AG04450 (cell line): ENCODE results near the gene TMEM39B. TPM values are rescaled to one million over a fixed set of nuclear protein-coding genes. Genes with fewer than 3 reads are reported as not detected.
"Not testable (repeated sequence)": the region's sequence is repeated elsewhere in the genome, so short reads cannot be mapped to it uniquely, and the experiment has no call there.

Experiments used
- CTCF ChIA-PET: fragments of 300-600, 350-600 bp; formaldehyde crosslinking; extraction: SDS; loops from one replicate; lab custom pipeline; 2022; ENCODE audit warnings: antibody characterized with exemption, inconsistent platforms; lab: Charles Lee
- POLR2A ChIA-PET: fragments of 350-600 bp; formaldehyde crosslinking; extraction: SDS; loops from one replicate; lab custom pipeline; 2021; ENCODE audit warnings: antibody characterized with exemption, inconsistent platforms; lab: Yijun Ruan, JAX
- DNase-seq: peaks from one replicate; pipeline ENCODE4 v3.0.0-alpha.2; 2011; ENCODE audit warnings: low read depth, low spot score
- H3K27ac ChIP-seq: one replicate; pipeline ENCODE4 v1.5.1; 2012; ENCODE audit warnings: low read depth, low read length, control low read depth
- H3K27me3 ChIP-seq: one replicate; pipeline ENCODE4 v1.6.0; 2012; ENCODE audit warnings: low read length; ENCODE audit not compliant: control insufficient read depth, insufficient read depth
- H3K4me3 ChIP-seq: 2 replicates; pipeline ENCODE4 v1.5.1; 2011; ENCODE audit warnings: mild to moderate bottlenecking, low read depth, low read length, control low read depth
- H3K9me3 ChIP-seq: 2 replicates; pipeline ENCODE4 v1.5.1; 2012; ENCODE audit warnings: low read length; ENCODE audit not compliant: control insufficient read depth, insufficient read depth
- polyA plus RNA-seq: library from polyadenylated mRNA; depleted of rRNA; stranded (reverse); fragments of >200 nt; gene quantifications from 2 replicates; pipeline ENCODE4 v1.2.3, GENCODE V29; 2011
- TF ChIP-seq, protein P1 (sequence below): IDR thresholded peaks from 2 replicates; pipeline ENCODE4 v1.5.1; 2011; ENCODE audit warnings: low read depth, low read length, control low read depth, inconsistent platforms

TMEM39B gene
- polyA plus RNA-seq, 1 experiment = 16.2 TPM

DNA sequence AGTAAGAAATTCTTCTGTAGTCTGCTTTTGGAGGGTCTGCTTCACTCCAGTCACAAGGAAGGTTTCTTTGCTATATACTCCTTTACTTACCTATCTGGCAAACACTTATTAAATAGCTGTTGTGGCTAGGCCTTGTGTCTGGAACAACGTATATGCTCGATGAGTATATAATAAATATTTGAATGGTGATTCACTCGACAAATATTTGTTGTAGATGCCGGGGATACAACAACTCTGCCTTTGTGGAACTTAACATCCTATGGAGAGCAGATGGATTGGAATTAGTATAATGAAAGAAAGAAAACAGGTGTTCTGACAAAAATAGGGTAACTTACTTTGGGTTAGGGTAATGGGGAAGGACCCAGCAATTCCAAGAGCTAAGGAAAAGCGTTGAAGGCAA lies 66.2 kb downstream of the TMEM39B start:
- TF ChIP-seq, protein P1, sequence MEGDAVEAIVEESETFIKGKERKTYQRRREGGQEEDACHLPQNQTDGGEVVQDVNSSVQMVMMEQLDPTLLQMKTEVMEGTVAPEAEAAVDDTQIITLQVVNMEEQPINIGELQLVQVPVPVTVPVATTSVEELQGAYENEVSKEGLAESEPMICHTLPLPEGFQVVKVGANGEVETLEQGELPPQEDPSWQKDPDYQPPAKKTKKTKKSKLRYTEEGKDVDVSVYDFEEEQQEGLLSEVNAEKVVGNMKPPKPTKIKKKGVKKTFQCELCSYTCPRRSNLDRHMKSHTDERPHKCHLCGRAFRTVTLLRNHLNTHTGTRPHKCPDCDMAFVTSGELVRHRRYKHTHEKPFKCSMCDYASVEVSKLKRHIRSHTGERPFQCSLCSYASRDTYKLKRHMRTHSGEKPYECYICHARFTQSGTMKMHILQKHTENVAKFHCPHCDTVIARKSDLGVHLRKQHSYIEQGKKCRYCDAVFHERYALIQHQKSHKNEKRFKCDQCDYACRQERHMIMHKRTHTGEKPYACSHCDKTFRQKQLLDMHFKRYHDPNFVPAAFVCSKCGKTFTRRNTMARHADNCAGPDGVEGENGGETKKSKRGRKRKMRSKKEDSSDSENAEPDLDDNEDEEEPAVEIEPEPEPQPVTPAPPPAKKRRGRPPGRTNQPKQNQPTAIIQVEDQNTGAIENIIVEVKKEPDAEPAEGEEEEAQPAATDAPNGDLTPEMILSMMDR = no peak
- POLR2A ChIA-PET = interaction anchor here (0.6 kb wide), 1 partner anchor 348 kb away, joined by 4 read pairs; no protein-coding TSS in a partner anchor
- Histone ChIP-seq H3K9me3 (no peaks in the 10 kb centered on the region), H3K27ac (no peak overlapping the region), H3K4me3 (no peak overlapping the region), H3K27me3 (no peaks in the 10 kb centered on the region)
- DNase-seq = no peak
- CTCF ChIA-PET = interaction anchor here (1.0 to 1.1 kb wide), 2 partner anchors 30 to 65 kb away, joined by 3 to 4 read pairs; partner anchors contain the start of gene KPNA6

DNA sequence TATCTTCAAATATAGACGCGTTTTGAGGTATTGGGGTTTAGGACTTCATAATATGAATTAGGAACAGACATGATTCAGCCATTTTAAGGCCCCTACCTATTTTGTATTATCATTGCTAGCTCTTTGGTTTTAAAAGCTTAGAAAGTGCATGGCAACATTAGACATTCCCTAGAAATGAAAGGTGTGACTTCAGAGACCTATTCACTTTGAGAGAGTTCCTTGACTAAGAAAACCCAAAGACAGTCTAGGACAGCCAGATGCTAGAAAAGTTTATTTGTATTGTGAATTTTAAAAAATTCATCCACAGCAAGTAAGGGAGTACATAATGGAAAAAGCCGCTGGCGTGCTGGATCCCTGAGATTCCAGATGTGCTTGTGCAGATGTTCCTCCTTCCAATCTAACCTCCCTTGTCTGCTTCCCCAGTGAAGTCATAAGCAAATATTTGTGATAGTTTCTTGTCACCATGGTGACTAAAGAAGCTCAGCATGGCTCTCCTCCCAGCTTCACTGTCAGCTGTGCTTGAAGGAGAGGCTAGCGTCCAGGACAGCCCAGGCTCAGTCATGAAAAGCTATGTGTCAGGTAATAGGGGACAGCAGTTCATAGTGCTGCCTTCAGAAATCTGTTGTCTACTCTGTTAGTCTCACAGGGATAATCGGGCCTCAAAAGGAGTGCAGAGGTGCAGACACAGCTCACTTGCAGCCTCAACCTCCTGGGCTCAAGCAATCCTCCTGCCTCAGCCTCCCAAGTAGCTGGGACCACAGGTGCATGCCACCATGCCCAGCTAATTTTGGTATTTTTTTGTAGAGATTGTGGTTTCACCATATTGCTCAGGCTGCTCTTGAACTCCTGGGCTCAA lies 69.9 kb downstream of the TMEM39B start:
- peaks cover 6% of the 10 kb centered on the region for H3K9me3 ChIP-seq
- ChIA-PET CTCF (interaction anchor here (1.2 kb wide), 1 partner anchor 32 kb away, joined by 3 read pairs; no protein-coding TSS in a partner anchor), POLR2A (interaction anchor here (0.6 kb wide), 1 partner anchor 35 kb away, joined by 14 read pairs; the partner anchor contains the start of gene KPNA6)
- H3K27me3 ChIP-seq = no peaks in the 10 kb centered on the region
- H3K27ac ChIP-seq = peak overlapping the region; percentile 49
- TF ChIP-seq, protein P1 = no peak
- no peak overlapping the region for H3K4me3 ChIP-seq
- DNase-seq = peak; percentile 52

DNA sequence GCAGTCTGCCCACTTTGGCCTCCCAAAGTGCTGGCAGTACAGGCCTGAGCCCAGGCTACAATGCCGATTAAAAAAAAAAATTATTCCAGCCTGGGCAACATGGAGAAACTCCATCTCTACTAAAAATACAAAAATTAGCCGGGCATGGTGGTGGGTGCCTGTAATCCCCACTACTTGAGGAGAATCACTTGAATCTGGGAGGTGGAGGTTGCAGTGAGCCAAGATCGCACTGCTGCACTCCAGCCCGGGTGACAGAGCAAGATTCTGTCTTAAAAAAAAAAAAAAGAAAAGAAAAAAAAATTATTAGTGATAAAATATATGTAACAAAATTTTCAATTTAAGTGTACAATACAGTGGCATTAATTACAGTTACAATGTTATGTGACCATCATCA lies 70.6 kb downstream of the TMEM39B start:
- not testable (repeated sequence) for H3K27ac ChIP-seq
- POLR2A ChIA-PET = interaction anchor here (0.6 kb wide), 1 partner anchor 35 kb away, joined by 14 read pairs; the partner anchor contains the start of gene KPNA6

DNA sequence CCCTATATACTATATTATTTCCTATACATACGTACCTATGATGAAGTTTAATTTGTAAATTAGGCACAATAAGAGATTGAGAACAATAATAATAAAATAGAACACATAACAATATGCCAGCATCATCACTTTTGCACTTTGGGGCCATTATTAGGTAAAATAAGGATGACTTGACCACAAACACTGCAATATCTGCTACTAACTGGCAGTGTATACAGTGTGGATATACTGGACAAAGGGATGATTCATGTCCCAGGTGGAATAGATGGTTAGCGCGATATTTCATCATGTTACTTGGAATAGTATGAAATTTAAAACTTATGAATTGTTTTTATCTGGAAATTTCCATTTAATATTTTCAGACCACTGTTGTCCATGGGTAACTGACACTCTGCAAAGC lies 71.3 kb downstream of the TMEM39B start:
- Histone ChIP-seq H3K27me3 (no peaks in the 10 kb centered on the region), H3K9me3 (peaks cover 7% of the 10 kb centered on the region), H3K4me3 (no peak overlapping the region), H3K27ac (no peak overlapping the region)
- DNase-seq = no peak
- ChIA-PET CTCF (no interaction called here), POLR2A (no interaction called here)
- TF ChIP-seq, protein P1 = no peak

More for the DNA sequence above, 70.6 kb downstream of the TMEM39B start:
- not testable (repeated sequence) for H3K4me3 ChIP-seq, H3K9me3 ChIP-seq, H3K27me3 ChIP-seq, DNase-seq
- CTCF ChIA-PET = interaction anchor here (1.2 kb wide), 1 partner anchor 32 kb away, joined by 3 read pairs; no protein-coding TSS in a partner anchor

DNA sequence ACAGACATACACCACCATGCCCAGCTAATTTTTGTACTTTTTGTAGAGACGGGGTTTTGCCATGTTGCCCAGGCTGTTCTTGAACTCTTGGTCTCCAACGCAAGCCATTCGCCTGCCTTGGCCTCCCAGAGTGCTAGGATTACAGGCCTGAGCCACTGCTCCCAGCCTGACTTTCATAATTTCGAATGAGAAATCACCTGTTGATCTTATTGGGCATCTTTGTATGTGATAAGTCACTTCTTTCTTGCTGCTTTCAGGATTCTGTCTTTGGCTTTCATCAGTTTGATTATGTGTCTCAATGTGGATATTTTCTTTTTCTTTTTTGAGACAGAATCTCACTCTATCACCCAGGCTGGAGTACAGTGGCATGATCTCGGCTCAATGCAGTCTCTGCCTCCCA lies 75.1 kb downstream of the TMEM39B start:
- DNase-seq, H3K27ac ChIP-seq, H3K27me3 ChIP-seq, CTCF ChIA-PET, H3K4me3 ChIP-seq, H3K9me3 ChIP-seq: not testable (repeated sequence)
- POLR2A ChIA-PET = interaction anchor here (0.6 kb wide), 1 partner anchor 74 kb away, joined by 3 read pairs; no protein-coding TSS in a partner anchor
